ENCODE data around the gene APOA4. TPM values are rescaled to one million over a fixed set of nuclear protein-coding genes. Genes with fewer than 3 reads are reported as not detected.
A peak's percentile ranks its signal among the peaks of the same experiment; 100 is the strongest.

Gene APOA4
- total and polyA plus RNA-seq, 2 of the 13 experiments (the other 11 are each of a cell fraction or from before 2014, with no cell fraction given): 3.8 to 7.2 TPM

DNA sequence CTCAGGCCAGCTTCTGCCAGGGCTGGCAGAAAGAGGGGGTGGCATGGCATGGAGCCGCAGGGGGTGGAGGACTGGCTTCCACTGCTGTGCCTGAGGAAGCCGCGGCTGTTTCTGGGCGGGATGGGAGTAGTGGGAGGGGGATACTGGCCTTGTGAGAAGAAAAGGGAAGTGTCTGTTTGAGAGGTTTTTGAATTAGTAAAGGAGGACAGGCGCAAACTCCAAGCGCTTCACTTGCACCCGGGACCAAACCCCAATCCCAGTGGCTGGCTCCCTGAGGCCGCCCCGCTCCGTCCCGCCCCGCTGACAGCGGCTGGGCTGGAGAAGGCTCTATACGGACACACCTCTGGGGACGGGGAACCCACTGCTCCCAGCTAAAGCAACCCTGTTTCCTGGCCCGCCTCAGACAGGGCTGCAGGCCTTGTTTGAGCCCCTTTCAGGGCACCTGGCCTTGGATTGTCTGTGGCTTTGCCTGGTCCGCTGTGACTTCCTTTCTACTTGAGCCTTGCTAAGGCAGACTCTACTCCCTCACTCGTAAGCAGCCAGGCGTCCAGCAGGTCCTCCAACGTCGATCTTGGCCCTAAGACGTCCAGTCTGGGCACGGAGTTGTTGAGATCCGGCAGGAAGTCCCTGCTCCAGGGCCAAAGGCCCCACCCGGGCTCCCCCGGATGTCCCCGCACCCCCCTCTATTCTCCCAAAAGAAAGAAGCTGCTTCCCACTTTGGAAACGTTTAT is 12.1 kb upstream of the APOA4 start (continued):
- TF ChIP-seq, protein P1, sequence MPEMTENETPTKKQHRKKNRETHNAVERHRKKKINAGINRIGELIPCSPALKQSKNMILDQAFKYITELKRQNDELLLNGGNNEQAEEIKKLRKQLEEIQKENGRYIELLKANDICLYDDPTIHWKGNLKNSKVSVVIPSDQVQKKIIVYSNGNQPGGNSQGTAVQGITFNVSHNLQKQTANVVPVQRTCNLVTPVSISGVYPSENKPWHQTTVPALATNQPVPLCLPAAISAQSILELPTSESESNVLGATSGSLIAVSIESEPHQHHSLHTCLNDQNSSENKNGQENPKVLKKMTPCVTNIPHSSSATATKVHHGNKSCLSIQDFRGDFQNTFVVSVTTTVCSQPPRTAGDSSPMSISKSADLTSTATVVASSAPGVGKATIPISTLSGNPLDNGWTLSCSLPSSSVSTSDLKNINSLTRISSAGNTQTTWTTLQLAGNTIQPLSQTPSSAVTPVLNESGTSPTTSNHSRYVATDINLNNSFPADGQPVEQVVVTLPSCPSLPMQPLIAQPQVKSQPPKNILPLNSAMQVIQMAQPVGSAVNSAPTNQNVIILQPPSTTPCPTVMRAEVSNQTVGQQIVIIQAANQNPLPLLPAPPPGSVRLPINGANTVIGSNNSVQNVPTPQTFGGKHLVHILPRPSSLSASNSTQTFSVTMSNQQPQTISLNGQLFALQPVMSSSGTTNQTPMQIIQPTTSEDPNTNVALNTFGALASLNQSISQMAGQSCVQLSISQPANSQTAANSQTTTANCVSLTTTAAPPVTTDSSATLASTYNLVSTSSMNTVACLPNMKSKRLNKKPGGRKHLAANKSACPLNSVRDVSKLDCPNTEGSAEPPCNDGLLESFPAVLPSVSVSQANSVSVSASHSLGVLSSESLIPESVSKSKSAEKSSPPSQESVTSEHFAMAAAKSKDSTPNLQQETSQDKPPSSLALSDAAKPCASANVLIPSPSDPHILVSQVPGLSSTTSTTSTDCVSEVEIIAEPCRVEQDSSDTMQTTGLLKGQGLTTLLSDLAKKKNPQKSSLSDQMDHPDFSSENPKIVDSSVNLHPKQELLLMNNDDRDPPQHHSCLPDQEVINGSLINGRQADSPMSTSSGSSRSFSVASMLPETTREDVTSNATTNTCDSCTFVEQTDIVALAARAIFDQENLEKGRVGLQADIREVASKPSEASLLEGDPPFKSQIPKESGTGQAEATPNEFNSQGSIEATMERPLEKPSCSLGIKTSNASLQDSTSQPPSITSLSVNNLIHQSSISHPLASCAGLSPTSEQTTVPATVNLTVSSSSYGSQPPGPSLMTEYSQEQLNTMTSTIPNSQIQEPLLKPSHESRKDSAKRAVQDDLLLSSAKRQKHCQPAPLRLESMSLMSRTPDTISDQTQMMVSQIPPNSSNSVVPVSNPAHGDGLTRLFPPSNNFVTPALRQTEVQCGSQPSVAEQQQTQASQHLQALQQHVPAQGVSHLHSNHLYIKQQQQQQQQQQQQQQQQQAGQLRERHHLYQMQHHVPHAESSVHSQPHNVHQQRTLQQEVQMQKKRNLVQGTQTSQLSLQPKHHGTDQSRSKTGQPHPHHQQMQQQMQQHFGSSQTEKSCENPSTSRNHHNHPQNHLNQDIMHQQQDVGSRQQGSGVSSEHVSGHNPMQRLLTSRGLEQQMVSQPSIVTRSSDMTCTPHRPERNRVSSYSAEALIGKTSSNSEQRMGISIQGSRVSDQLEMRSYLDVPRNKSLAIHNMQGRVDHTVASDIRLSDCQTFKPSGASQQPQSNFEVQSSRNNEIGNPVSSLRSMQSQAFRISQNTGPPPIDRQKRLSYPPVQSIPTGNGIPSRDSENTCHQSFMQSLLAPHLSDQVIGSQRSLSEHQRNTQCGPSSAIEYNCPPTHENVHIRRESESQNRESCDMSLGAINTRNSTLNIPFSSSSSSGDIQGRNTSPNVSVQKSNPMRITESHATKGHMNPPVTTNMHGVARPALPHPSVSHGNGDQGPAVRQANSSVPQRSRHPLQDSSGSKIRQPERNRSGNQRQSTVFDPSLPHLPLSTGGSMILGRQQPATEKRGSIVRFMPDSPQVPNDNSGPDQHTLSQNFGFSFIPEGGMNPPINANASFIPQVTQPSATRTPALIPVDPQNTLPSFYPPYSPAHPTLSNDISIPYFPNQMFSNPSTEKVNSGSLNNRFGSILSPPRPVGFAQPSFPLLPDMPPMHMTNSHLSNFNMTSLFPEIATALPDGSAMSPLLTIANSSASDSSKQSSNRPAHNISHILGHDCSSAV (CRISPR knock-in tag; IDR thresholded peaks at IDR 0.05; ENCODE audit: borderline replicate concordance): no peak
- no peak for TF ChIP-seq JARID2 (CRISPR knock-in tag; IDR thresholded peaks at IDR 0.05; ENCODE audit: insufficient replicate concordance)
- TF ChIP-seq ZMAT5 (CRISPR knock-in tag; IDR thresholded peaks at IDR 0.05; ENCODE audit: borderline replicate concordance, low read depth): no peak
- no peak for TF ChIP-seq ZNF33A (CRISPR knock-in tag; IDR thresholded peaks at IDR 0.05; ENCODE audit: borderline replicate concordance)
- 0 out of 2 replicates have a peak, but pooled peaks have one; percentile 65 for TF ChIP-seq HNRNPL (IDR thresholded peaks at IDR 0.05; ENCODE audit: low read depth, low read length)
- TF ChIP-seq, protein P2, sequence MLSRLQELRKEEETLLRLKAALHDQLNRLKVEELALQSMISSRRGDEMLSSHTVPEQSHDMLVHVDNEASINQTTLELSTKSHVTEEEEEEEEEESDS (CRISPR knock-in tag; IDR thresholded peaks at IDR 0.05; ENCODE audit: borderline replicate concordance): peak; percentile 15; the same call in 1 of the 2 replicates
- 0 out of 2 replicates have a peak, but pooled peaks have one; percentile 4 for TF ChIP-seq ZNF605 (CRISPR knock-in tag; IDR thresholded peaks at IDR 0.05)
- no peak for TF ChIP-seq ZNF468 (CRISPR knock-in tag; IDR thresholded peaks at IDR 0.05)
- 0 out of 2 replicates have a peak, but pooled peaks have one; percentile 20 for TF ChIP-seq AKAP8 (CRISPR knock-in tag; IDR thresholded peaks at IDR 0.05)
- TF ChIP-seq ZNF20 (CRISPR knock-in tag; IDR thresholded peaks at IDR 0.05): 0 out of 2 replicates have a peak, but pooled peaks have one; percentile 3
- no peak for TF ChIP-seq ZSCAN25 (CRISPR knock-in tag; IDR thresholded peaks at IDR 0.05)
- TF ChIP-seq, protein P3, sequence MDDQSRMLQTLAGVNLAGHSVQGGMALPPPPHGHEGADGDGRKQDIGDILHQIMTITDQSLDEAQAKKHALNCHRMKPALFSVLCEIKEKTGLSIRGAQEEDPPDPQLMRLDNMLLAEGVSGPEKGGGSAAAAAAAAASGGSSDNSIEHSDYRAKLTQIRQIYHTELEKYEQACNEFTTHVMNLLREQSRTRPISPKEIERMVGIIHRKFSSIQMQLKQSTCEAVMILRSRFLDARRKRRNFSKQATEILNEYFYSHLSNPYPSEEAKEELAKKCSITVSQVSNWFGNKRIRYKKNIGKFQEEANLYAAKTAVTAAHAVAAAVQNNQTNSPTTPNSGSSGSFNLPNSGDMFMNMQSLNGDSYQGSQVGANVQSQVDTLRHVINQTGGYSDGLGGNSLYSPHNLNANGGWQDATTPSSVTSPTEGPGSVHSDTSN (CRISPR knock-in tag; IDR thresholded peaks at IDR 0.05; ENCODE audit: borderline replicate concordance): no peak
- no peak for TF ChIP-seq ZNF33B (CRISPR knock-in tag; IDR thresholded peaks at IDR 0.05)
- TF ChIP-seq REPIN1 (CRISPR knock-in tag; IDR thresholded peaks at IDR 0.05; ENCODE audit: borderline replicate concordance, low read depth): 0 out of 2 replicates have a peak, but pooled peaks have one; percentile 20
- peak; percentile 72; the same call in 1 of the 2 replicates for TF ChIP-seq POLR2AphosphoS2 (IDR thresholded peaks at IDR 0.05; ENCODE audit: low read depth, low read length)
- TF ChIP-seq, protein P4, sequence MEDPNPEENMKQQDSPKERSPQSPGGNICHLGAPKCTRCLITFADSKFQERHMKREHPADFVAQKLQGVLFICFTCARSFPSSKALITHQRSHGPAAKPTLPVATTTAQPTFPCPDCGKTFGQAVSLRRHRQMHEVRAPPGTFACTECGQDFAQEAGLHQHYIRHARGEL (CRISPR knock-in tag; IDR thresholded peaks at IDR 0.05): no peak
- TF ChIP-seq RBFOX2 (IDR thresholded peaks at IDR 0.05; ENCODE audit: low read depth, low read length): peak; percentile 70
- TF ChIP-seq SMC3 (IDR thresholded peaks at IDR 0.05; ENCODE audit: low read length): no peak

Measured in HepG2 (cell line).